ENCODE measurements around the gene CAPN5.

The CAPN5 gene

GRCh38 chr11:77121876-77122575, 55.3 kb downstream of the CAPN5 start:
- no peak for DNase-seq

- no peak for DNase-seq
Observed at GRCh38 chr11:77122576-77123212, 55.9 kb downstream of the CAPN5 start.

GRCh38 chr11:77123591-77123990, 56.8 kb downstream of the CAPN5 start:
- no peak for DNase-seq

GRCh38 chr11:77124041-77124440, 57.3 kb downstream of the CAPN5 start:
- DNase-seq: no peak

GRCh38 chr11:77124488-77124887, 57.7 kb downstream of the CAPN5 start:
- DNase-seq: no peak

- no peak for DNase-seq
Observed at GRCh38 chr11:77125191-77125590, 58.4 kb downstream of the CAPN5 start.

GRCh38 chr11:77125695-77126094, 58.9 kb downstream of the CAPN5 start:
- no peak for DNase-seq

GRCh38 chr11:77126156-77126775, 59.5 kb downstream of the CAPN5 start:
- no peak for DNase-seq

GRCh38 chr11:77126861-77127234, 60.1 kb downstream of the CAPN5 start:
- no peak for DNase-seq

- no peak for DNase-seq
Observed at GRCh38 chr11:77127235-77127911, 60.6 kb downstream of the CAPN5 start.

GRCh38 chr11:77127920-77128691, 61.3 kb downstream of the CAPN5 start, which contains the start of gene MYO7A:
TSS of gene MYO7A (plus strand) at chr11:77128246. CDS start at chr11:77130635, 2,389 bp downstream.
- DNase-seq: no peak

GRCh38 chr11:77129069-77129841, 62.5 kb downstream of the CAPN5 start:
- no peak for DNase-seq

GRCh38 chr11:77129842-77130756, 63.3 kb downstream of the CAPN5 start:
- no peak for DNase-seq

GRCh38 chr11:77130763-77131513, 64.2 kb downstream of the CAPN5 start:
- no peak for DNase-seq

- DNase-seq: no peak
Observed at GRCh38 chr11:77131560-77131959, 64.8 kb downstream of the CAPN5 start.

GRCh38 chr11:77135069-77135468, 68.3 kb downstream of the CAPN5 start:
- DNase-seq: no peak

- no peak for DNase-seq
Observed at GRCh38 chr11:77136074-77136473, 69.3 kb downstream of the CAPN5 start.

GRCh38 chr11:77136784-77137420, 70.1 kb downstream of the CAPN5 start:
- DNase-seq: no peak

- DNase-seq: no peak
Observed at GRCh38 chr11:77137421-77137820, 70.7 kb downstream of the CAPN5 start.

Measured in AML-193 (cell line).